Muscle layer of duodenum (tissue), 2 donors: ENCODE data around the gene UNC5C.

Experiments used
- H3K27ac ChIP-seq: one replicate; pipeline ENCODE4 v1.7.0; 2013; ENCODE audit warnings: mild to moderate bottlenecking, low read length
- H3K27me3 ChIP-seq: one replicate; pipeline ENCODE4 v1.7.0; 2013; ENCODE audit warnings: low read depth, mild to moderate bottlenecking, control low read depth, low read length
- H3K36me3 ChIP-seq, 2 donors: one replicate each; pipeline ENCODE4 v1.7.0; 2013; ENCODE audit warnings: low read length in 2 of 2, control low read depth in 1 of 2, mild to moderate bottlenecking in 1 of 2; ENCODE audit not compliant: insufficient read depth in 2 of 2, control insufficient read depth in 1 of 2
- H3K4me1 ChIP-seq, 2 donors: one replicate each; pipeline ENCODE4 v1.7.0; 2013; ENCODE audit warnings: low read length in 2 of 2, mild to moderate bottlenecking in 2 of 2, control low read depth in 1 of 2, moderate library complexity in 1 of 2; ENCODE audit not compliant: insufficient read depth in 2 of 2, control insufficient read depth in 1 of 2
- H3K4me3 ChIP-seq, 2 donors: one replicate each; pipeline ENCODE4 v1.7.0; 2013; ENCODE audit warnings: low read length in 2 of 2, low read depth in 1 of 2, mild to moderate bottlenecking in 1 of 2
- H3K9me3 ChIP-seq, 2 donors: one replicate each; pipeline ENCODE4 v1.7.0; 2013; ENCODE audit warnings: low read length in 2 of 2, control low read depth in 1 of 2, mild to moderate bottlenecking in 1 of 2; ENCODE audit not compliant: control insufficient read depth in 1 of 2
- donor health status: healthy.

The UNC5C gene

DNA sequence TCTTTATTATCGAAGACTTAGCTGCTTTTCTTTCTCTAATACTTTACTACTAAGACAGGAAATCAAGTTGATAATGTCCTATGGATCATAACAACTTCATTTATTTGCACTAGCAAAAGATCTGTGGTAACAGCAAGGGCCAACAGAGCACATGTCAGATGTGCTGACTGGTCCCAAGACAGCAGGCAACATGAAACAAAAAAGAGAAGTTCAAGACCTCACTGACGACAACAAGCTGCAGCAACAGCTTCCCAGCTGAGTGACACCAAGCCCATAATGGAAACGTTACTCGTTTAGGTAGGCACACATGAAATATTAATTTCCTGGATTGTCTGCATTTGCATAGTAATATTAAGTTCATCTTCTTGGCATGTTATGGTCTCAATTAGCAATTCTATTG, 126.9 kb downstream of the UNC5C start:
- Histone ChIP-seq H3K36me3 (no peaks in the 10 kb centered on the region), H3K4me1 (no peaks in the 10 kb centered on the region), H3K9me3 (no peaks in the 10 kb centered on the region), H3K4me3 (no peak overlapping the region), H3K27ac (no peak overlapping the region), H3K27me3 (no peaks in the 10 kb centered on the region)

- no peaks in the 10 kb centered on the region for H3K9me3 ChIP-seq
- no peak overlapping the region for H3K4me3 ChIP-seq
- H3K27me3 ChIP-seq: no peaks in the 10 kb centered on the region
- H3K4me1 ChIP-seq: no peaks in the 10 kb centered on the region
- no peak overlapping the region for H3K27ac ChIP-seq
- no peaks in the 10 kb centered on the region for H3K36me3 ChIP-seq
These were observed 131.2 kb downstream of the UNC5C start for GRCh38 chr4:95417531-95417930.

GRCh38 chr4:95415346-95415771, 133.4 kb downstream of the UNC5C start:
- no peaks in the 10 kb centered on the region for H3K36me3 ChIP-seq
- H3K27ac ChIP-seq: no peak overlapping the region
- no peak overlapping the region for H3K4me3 ChIP-seq
- H3K9me3 ChIP-seq: no peaks in the 10 kb centered on the region
- no peaks in the 10 kb centered on the region for H3K4me1 ChIP-seq
- no peaks in the 10 kb centered on the region for H3K27me3 ChIP-seq

DNA sequence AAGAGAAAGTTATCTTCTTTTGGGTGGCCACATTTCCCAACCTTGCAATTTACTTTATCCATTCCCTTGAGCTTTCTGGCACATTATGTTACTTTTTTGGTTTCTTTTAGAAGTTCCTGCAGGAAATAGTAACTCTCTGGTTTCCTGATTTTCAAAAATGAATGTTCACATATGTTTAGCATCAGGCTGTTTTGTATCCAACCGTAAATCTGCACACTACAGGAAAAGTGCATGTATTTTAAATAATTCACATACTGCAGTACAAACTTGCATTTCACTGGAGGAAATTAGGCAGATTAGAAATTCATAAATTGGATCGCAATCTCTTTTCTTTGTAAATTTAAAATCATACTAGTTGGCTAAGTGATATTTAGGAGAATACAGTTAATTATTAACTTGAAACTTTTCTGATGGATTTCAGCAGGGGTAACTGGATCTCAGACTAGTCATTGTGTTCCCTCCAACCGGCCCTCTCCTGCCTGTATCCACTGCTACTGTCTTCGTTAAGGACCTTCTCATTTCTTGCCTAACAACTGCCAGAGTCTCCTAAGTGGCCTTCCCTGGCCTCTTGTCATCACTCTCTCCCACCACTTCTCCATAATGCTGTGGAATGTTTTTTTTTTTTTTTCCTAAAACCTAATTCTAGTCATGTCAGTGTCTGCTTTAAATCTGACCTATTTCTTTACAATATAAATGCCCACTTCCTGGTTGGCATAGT, 137.2 kb downstream of the UNC5C start:
- Histone ChIP-seq H3K4me1 (no peaks in the 10 kb centered on the region), H3K4me3 (no peak overlapping the region), H3K27me3 (no peaks in the 10 kb centered on the region)

DNA sequence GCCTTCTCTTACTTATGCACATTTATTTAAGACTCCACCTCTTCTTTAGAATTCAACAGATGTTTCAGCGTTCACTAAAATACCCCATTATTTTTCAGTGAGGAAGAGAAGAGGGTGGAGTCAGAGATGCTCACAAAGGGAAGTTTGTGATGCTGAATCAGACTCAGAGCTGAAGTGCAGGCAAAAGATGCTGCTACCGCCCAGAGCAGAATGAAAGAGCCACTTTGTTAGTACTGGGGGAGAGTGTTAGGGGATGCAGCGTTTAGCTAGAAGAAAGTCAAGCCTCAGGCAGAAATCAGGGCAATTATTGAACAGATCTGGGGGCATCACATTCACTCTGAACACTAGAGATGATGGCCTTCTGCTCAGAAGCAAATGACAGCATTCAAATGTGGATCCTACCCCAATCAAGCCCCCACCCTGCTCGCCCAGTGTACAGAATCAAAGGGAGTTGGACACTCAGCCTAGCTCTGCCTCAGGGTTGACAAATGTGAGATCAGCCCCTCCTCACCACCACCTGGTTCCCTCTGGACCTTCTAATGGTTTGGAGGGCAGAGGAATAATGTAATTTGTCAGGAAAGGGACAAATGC, 138.3 kb downstream of the UNC5C start:
- Histone ChIP-seq H3K4me1 (no peaks in the 10 kb centered on the region), H3K9me3 (no peaks in the 10 kb centered on the region), H3K27ac (no peak overlapping the region), H3K27me3 (no peaks in the 10 kb centered on the region), H3K36me3 (no peaks in the 10 kb centered on the region), H3K4me3 (no peak overlapping the region)

More for the DNA sequence above, 137.2 kb downstream of the UNC5C start:
- no peak overlapping the region for H3K27ac ChIP-seq
- no peaks in the 10 kb centered on the region for H3K36me3 ChIP-seq
- H3K9me3 ChIP-seq: no peaks in the 10 kb centered on the region

DNA sequence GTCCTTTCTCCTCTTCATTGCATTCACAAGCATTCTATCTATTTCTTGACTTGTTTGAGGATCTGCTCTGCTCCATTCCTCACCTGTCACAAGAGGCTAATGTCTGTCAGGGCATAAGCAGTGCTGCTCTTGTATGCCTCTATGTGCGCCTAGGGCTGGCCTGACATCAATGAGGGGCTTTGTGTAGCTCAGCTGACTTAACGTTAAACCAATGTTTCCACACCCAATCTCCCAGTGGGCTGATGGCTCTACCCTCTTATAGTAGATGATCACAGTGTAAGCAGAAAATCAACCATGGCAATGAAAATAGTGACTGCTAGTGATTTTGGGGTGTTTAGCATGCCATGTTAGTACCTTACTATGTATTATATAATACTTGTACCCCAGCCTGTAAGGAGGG, 139.0 kb downstream of the UNC5C start:
- Histone ChIP-seq H3K27ac (no peak overlapping the region), H3K27me3 (no peaks in the 10 kb centered on the region), H3K4me1 (no peaks in the 10 kb centered on the region), H3K9me3 (no peaks in the 10 kb centered on the region), H3K36me3 (no peaks in the 10 kb centered on the region), H3K4me3 (no peak overlapping the region)

- Histone ChIP-seq H3K36me3 (no peaks in the 10 kb centered on the region), H3K27me3 (no peaks in the 10 kb centered on the region), H3K4me1 (no peaks in the 10 kb centered on the region), H3K27ac (no peak overlapping the region), H3K9me3 (no peaks in the 10 kb centered on the region), H3K4me3 (no peak overlapping the region)
These were observed 139.6 kb downstream of the UNC5C start for GRCh38 chr4:95409127-95409526.

- Histone ChIP-seq H3K27me3 (no peaks in the 10 kb centered on the region), H3K27ac (no peak overlapping the region), H3K36me3 (no peaks in the 10 kb centered on the region), H3K4me1 (no peaks in the 10 kb centered on the region), H3K9me3 (no peaks in the 10 kb centered on the region), H3K4me3 (no peak overlapping the region)
These were observed 146.5 kb downstream of the UNC5C start for GRCh38 chr4:95402299-95402698.

DNA sequence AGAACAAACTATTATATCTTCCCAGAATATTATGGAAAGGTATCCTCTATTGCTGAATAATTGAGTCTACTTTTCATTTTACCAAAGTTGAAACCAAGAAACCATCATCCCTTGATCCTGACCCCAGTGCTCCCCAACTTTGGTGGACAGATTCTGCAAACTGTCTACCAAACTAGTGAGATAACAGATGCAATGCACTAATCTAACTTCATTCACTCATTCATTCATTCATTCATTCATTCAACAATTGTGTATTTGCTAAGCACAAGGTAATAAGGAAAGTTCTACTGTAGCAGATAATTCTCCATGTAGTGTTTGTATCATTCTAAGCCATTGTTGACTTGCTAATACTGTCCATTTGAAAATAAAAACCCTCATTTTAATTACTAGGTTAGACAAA, 150.6 kb downstream of the UNC5C start:
- H3K36me3 ChIP-seq: no peaks in the 10 kb centered on the region
- no peak overlapping the region for H3K27ac ChIP-seq

DNA sequence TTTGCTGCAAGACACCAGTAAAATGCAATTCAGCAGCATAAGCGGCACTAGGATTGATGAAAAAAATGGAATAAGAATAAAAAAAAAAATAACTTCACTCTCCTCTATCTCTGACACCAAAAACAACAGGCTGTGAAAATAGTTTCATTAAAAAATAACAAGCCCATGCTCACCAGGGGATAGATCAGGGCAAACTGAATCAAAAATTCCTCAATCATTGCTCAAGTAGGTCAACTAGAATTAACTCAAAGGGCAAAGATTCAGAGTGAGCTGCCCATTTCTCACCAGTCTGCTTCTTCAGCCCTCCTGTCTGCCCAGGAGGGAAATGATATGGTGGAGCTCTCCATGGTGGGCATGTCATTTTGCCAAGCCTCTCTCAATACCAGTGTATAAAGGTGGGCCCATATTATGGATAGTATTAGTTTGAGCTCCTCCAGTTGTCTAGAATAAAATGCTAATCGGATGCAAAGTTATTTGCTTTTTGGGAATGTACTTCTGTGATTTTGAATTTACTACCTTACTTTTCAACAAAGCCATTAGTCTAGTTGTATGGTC, 153.9 kb downstream of the UNC5C start:
- Histone ChIP-seq H3K27ac (no peak overlapping the region), H3K9me3 (no peaks in the 10 kb centered on the region), H3K27me3 (no peaks in the 10 kb centered on the region), H3K4me1 (no peaks in the 10 kb centered on the region), H3K36me3 (no peaks in the 10 kb centered on the region), H3K4me3 (no peak overlapping the region)

More for the DNA sequence above, 150.6 kb downstream of the UNC5C start:
- Histone ChIP-seq H3K9me3 (no peaks in the 10 kb centered on the region), H3K4me1 (no peaks in the 10 kb centered on the region), H3K4me3 (no peak overlapping the region), H3K27me3 (no peaks in the 10 kb centered on the region)

DNA sequence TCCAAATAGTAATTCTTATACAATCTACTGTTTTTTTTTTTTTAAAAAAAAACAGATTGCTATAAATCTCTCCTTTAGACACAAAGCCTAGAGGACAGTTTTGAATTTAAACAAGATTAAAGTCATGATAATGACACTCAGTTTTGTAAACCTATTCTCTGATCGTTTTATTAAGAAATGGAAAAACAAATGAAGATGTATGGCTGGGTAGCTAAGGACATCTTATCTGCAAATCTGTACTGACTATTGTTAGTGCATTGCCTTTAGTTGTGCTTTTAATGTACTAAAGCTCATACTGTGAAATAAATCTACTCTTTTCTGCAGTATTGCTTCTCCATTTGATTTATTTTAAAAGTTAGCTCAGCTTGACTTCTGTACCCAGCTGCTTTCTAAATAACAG, 155.0 kb downstream of the UNC5C start:
- H3K36me3 ChIP-seq: no peaks in the 10 kb centered on the region
- no peaks in the 10 kb centered on the region for H3K4me1 ChIP-seq
- H3K27ac ChIP-seq: no peak overlapping the region
- H3K9me3 ChIP-seq: no peaks in the 10 kb centered on the region
- no peaks in the 10 kb centered on the region for H3K27me3 ChIP-seq
- H3K4me3 ChIP-seq: no peak overlapping the region
